ENCODE measurements around the gene TRIP10. TPM values are rescaled to one million over a fixed set of nuclear protein-coding genes. Genes with fewer than 3 reads are reported as not detected.
A peak's percentile ranks its signal among the peaks of the same experiment; 100 is the strongest.

Gene TRIP10
- total RNA-seq, 4 donors from 2014 or later = 48.9 to 65.8 (median 58.8) TPM

DNA sequence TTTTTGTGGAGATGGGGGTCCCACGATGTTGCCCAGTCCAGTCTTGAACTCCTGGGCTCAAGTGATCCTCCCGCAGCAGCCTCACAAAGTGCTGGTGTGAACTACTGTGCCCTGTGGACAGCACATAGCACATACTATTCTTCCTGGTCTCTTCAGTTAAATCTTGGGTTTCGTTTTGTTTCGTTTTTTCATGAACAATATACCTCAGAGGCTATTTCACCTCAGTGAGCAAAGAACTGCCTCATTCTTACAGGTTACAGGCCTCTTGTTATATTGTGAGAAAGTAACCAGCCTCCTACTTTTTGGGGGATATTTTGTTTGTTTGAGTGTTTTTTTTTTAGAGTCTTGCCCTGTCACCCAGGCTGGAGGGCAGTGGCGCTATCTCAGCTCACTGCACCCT is 17.7 kb upstream of the TRIP10 start:
- 65 to 74% methylated on average over 5 of the region's 5 CpGs for WGBS, 2 donors
- intact Hi-C loops (cut with DNase I) = no loop called here
- no peak for TF ChIP-seq POLR2A (IDR thresholded peaks at IDR 0.05)
- TF ChIP-seq, protein P1, sequence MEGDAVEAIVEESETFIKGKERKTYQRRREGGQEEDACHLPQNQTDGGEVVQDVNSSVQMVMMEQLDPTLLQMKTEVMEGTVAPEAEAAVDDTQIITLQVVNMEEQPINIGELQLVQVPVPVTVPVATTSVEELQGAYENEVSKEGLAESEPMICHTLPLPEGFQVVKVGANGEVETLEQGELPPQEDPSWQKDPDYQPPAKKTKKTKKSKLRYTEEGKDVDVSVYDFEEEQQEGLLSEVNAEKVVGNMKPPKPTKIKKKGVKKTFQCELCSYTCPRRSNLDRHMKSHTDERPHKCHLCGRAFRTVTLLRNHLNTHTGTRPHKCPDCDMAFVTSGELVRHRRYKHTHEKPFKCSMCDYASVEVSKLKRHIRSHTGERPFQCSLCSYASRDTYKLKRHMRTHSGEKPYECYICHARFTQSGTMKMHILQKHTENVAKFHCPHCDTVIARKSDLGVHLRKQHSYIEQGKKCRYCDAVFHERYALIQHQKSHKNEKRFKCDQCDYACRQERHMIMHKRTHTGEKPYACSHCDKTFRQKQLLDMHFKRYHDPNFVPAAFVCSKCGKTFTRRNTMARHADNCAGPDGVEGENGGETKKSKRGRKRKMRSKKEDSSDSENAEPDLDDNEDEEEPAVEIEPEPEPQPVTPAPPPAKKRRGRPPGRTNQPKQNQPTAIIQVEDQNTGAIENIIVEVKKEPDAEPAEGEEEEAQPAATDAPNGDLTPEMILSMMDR (IDR thresholded peaks at IDR 0.05) = no peak

DNA sequence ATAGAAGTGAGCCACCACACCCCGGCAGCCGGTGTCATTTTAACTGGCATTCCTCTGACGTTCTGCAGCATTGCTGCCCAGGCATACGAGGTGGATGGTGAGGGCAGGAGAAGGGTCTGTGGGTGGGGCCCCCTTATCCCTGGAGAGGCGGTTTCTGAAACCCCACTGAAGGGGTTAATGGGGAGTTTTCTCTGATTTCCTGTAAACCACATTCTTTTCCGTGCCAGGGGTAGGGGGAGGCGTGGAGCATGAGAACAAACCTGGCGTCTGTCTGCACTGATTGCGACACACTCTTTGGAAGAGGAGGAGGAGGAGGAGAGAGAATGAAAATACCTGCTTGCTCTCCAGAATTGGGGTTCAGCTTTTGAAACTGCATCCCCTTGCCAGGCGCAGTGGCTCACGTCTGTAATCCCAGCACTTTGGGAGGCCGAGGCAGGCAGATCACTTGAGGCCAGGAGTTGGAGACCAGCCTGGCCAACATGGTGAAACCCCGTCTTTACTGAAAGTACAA is 16.3 kb upstream of the TRIP10 start:
- Histone ChIP-seq H3K27ac (peak overlapping the region; percentile 53 to 78 (median 56)), H3K27me3 (no peaks in the 10 kb centered on the region), H3K36me3 (no peaks in the 10 kb centered on the region), H3K4me1 (peaks cover 12 to 26% of the 10 kb centered on the region in 2 donors), H3K9me3 (no peaks in the 10 kb centered on the region), H3K4me3 (replicated peaks in 1 of 3) (no peak overlapping the region)
- WGBS, 2 donors = 12% methylated on average over 13 of the region's 13 CpGs
- no peak for TF ChIP-seq POLR2A (IDR thresholded peaks at IDR 0.05)
- TF ChIP-seq, protein P1 (IDR thresholded peaks at IDR 0.05) = peak in 1 of 6 experiments; percentile 15
- DNase-seq = peak; percentile 75 to 80
- intact Hi-C loops (cut with DNase I) = no loop called here

More for the DNA sequence above, 17.7 kb upstream of the TRIP10 start:
- Histone ChIP-seq H3K4me3 (replicated peaks in 1 of 3) (no peak overlapping the region), H3K9me3 (no peaks in the 10 kb centered on the region), H3K27ac (no peak overlapping the region), H3K36me3 (no peaks in the 10 kb centered on the region), H3K27me3 (no peaks in the 10 kb centered on the region), H3K4me1 (peaks cover 12 to 26% of the 10 kb centered on the region in 2 donors)
- no peak for DNase-seq

DNA sequence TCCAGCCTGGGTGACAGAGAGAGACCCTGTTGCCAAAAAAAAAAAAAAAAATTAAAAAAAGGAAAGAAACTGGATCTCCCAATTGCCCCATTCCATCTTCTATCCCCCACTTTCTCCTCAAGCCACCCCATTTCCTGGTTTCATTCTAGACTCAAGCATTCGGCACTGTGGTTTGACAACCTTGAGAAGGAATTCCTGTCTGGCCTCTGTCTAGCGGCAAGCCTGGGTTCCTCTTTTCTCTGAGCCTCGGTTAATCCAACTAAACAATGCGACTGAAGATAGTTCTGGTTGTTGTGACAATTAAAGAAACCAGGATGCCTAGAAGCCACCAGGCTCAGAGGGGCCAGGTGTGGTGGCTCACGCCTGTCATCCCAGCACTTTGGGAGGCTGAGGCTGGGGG is 15.7 kb upstream of the TRIP10 start:
- no peak for TF ChIP-seq POLR2A (IDR thresholded peaks at IDR 0.05)
- TF ChIP-seq, protein P1 (IDR thresholded peaks at IDR 0.05) = no peak
- intact Hi-C loops (cut with DNase I) = no loop called here
- H3K36me3 ChIP-seq = no peaks in the 10 kb centered on the region
- 75 to 80% methylated on average over 5 of the region's 5 CpGs for WGBS, 2 donors
- no peak overlapping the region for H3K4me3 ChIP-seq (replicated peaks in 1 of 3)
- no peak for DNase-seq
- peaks cover 12 to 26% of the 10 kb centered on the region in 2 donors for H3K4me1 ChIP-seq
- no peaks in the 10 kb centered on the region for H3K9me3 ChIP-seq
- H3K27me3 ChIP-seq = no peaks in the 10 kb centered on the region
- peak overlapping the region; percentile 53 to 78 (median 56) for H3K27ac ChIP-seq

GRCh38 chr19:6724631-6725492 is 14.6 kb upstream of the TRIP10 start:
- no peak for DNase-seq
- WGBS, 2 donors = 75 to 81% methylated on average over 15 of the region's 15 CpGs
- no peak overlapping the region for H3K27ac ChIP-seq

More at GRCh38 chr19:6724631-6725492, 14.6 kb upstream of the TRIP10 start:
- no peak overlapping the region for H3K4me3 ChIP-seq (replicated peaks in 1 of 3)
- TF ChIP-seq POLR2A (IDR thresholded peaks at IDR 0.05) = no peak
- TF ChIP-seq, protein P1 (IDR thresholded peaks at IDR 0.05) = no peak
- H3K4me1 ChIP-seq = peaks cover 12 to 26% of the 10 kb centered on the region in 2 donors
- H3K9me3 ChIP-seq = no peaks in the 10 kb centered on the region
- no peaks in the 10 kb centered on the region for H3K36me3 ChIP-seq
- no peaks in the 10 kb centered on the region for H3K27me3 ChIP-seq
- intact Hi-C loops (cut with DNase I) = no loop called here

All from thyroid gland (tissue), 4 donors.